HCT116 (cell line): ENCODE results near the gene DYNLRB1.

Source experiments
- SIN3A ChIP-seq: IDR thresholded peaks from 2 replicates; pipeline ENCODE4 v1.6.1; 2012; ENCODE audit warnings: low read depth
- TF ChIP-seq, protein P1 (sequence below): IDR thresholded peaks from 2 replicates; pipeline ENCODE4 v1.6.1; 2012; ENCODE audit warnings: low read depth

DNA sequence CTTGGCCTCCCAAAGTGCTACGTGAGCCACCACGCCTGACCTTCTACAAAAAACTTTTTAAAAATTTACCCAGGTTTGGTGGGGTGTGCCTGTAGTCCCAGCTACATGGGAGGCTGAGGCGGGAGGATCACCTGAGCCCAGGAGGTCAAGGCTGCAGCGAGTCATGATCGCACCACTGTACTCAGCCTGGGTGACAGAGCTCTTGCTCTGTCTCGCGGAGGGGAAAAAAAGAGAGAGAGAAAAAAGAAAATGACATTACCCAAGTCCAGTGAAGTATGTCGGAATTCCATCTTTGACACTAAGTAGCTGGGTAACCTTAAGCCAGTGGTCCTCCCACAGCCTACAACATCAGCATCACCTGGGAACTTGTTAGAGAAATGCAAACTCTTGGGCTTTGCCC lies 23.5 kb downstream of the DYNLRB1 start:
- TF ChIP-seq SIN3A, result no peak
- TF ChIP-seq, protein P1, sequence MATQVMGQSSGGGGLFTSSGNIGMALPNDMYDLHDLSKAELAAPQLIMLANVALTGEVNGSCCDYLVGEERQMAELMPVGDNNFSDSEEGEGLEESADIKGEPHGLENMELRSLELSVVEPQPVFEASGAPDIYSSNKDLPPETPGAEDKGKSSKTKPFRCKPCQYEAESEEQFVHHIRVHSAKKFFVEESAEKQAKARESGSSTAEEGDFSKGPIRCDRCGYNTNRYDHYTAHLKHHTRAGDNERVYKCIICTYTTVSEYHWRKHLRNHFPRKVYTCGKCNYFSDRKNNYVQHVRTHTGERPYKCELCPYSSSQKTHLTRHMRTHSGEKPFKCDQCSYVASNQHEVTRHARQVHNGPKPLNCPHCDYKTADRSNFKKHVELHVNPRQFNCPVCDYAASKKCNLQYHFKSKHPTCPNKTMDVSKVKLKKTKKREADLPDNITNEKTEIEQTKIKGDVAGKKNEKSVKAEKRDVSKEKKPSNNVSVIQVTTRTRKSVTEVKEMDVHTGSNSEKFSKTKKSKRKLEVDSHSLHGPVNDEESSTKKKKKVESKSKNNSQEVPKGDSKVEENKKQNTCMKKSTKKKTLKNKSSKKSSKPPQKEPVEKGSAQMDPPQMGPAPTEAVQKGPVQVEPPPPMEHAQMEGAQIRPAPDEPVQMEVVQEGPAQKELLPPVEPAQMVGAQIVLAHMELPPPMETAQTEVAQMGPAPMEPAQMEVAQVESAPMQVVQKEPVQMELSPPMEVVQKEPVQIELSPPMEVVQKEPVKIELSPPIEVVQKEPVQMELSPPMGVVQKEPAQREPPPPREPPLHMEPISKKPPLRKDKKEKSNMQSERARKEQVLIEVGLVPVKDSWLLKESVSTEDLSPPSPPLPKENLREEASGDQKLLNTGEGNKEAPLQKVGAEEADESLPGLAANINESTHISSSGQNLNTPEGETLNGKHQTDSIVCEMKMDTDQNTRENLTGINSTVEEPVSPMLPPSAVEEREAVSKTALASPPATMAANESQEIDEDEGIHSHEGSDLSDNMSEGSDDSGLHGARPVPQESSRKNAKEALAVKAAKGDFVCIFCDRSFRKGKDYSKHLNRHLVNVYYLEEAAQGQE, result no peak
